ENCODE measurements around the gene TFAP2A. TPM values are rescaled to one million over a fixed set of nuclear protein-coding genes. Genes with fewer than 3 reads are reported as not detected.

TFAP2A gene
- total RNA-seq, 1 donor from 2014 or later = 45.2 TPM

DNA sequence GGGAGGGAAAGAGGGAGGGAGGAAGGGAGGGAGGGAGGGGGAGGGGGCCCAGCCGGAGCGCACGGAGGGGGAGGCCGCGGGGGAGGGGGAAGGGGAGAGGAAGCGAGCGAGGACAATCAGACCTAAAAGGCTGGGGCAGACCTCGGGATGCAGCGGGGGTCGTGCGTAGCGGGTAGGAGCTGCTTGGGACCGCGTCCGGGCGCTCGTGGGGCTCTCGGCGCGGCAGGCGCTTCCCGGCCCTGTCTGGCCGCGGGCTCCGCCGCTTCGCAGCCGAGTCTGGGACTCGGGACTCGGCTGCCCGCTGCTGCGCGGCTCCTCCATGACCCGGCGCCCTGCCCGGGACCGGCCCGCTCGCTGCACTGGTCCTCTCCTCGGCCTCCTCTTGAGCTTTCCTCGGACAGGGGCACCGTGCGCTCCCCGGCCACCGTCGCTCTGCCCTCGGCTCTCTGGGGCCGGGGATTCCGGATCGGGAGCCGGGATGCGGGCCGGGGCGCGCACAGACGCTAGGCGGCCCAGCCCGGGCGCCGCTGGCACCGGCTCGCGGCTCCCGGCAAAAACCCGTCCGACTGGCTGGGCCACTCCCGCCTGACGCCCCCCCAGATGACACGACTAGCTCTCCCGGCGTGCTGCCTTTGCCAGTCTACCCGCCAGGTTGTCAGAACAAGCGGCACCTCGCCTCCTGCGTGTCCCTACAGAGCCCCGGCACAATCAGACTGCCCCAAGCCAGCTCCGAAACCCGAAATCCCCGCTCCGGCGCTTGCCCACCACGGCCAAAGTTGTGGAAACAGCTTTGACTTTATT is 2.2 kb downstream of the TFAP2A start:
- DNase-seq (ENCODE audit: low spot score) = peak; percentile 86

DNA sequence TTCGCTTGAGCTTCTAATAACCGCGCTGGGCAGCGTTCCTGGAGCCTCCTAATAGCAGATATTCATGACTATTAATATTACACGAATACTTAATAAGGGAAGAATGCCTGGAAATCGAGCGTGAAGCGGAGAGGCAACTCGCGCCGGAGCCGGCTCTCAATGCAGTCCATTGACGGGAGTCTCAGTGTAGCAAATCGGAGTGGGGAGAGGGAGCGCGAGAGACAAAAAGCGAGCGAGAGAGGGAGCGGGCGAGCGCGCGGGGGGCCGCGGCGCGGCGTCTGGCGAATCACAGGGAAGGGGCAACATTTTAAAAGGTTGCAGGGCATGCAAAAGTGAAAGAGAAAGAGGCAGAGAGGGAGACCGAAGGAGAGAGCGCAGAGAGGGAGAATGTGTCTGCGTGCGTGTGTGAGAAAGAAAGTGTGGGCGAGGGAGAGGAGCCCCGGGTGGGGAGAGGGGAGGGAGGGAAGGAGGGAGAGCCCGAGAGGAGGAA is 2.9 kb downstream of the TFAP2A start:
- peak; percentile 84 for DNase-seq (ENCODE audit: low spot score)

DNA sequence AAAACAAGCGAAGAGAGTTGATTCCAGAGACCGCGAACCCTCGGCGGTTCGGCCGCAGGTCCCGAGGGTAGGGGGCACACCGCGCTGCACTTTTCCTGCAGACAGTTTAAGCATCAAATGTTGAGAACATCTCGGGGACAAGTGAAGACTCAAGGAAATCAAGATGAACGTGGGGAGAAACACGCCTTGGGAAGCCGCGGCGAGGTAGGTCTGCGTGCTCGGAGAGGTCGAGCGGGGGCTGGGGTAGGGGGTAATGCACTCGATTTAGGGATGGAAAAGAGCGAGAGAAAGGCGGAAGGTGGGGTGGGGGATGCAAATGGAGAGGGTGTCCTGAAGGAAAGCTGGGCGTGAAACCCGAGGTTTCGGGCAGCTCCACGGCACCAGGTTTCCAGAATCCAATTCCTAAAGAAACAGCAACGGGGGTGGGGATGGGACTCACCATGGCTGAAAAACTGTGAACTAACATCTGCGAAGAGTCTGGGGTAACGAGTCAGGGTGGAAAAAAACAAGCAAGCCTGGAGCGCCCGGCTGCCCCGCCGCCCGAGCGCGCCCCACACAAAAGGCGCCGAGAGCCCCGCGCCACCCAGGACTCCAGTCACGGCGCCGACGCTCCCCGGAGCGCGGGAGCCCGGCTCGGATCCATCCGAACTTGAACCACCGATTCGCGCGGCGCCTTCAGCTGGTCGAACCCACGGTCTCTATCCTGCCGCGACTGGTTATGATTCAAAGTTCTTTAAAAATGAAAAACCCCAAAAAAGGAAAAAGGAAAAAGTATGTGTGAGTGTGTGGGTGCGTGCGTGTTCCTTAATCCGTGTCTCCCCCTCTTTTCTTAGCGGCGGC is 3.5 kb downstream of the TFAP2A start:
- DNase-seq (ENCODE audit: low spot score) = no peak

DNA sequence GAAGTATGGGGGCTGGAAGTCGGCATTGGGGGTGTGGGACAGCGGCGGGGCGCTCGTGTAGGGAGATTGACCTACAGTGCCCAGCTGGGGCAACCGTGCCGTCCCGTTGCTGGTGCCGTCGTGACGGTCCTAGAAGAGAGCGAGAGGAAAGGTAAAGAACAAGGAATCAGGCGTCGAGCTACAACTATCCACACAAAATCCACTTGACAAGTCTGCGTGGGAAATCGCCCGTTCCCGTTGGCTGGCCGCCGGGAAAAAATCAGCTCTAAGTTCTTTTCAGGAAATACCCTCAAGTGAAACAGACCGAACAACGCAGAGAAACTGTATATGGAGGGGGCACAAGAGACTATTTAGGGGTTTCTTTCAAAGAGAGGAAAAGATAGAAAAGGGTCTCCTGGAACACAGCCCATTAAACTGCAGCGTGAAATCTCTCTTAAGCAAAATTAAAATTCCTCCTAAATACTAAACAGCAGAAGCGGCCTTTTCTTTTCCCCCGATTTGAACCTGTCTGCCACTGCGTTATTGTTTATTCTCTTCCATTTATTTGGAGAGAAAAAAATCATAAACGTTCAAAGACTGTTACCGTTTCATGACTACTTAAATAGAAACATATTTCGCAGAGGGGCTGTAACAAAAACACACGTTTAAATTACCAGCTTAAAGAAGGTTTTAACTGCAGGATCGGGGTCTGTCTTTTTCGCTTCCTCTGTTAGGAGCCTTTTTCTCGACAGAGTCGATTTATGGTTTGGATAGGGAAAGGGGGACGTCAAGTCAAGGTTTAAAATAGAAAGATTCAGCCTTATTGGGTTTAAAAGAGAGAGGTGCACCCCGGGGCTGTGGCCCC is 4.4 kb downstream of the TFAP2A start:
- no peak for DNase-seq (ENCODE audit: low spot score)

DNA sequence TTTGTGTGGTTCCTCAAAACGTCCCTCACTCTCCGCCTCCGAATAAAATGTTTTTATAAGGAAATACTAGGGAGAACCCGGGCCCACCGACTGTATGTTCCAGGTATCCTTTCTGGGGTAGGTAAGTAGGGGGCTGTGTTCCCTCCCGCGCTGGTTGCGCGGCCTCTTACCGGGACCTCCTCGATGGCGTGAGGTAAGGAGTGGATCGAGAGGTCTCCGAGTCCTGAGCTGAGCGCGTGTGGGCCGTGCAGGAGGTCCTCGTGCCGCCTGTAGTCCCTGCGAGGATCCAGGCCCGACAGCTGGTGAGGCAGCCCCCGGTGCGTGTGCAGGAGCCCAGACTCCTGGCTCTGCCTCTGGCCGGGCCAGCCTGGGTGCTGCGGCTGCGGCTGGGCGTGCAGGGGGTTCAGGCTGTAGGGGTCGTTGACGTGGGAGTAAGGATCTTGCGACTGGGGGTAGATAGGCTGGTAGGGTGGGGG is 5.1 kb downstream of the TFAP2A start:
- DNase-seq (ENCODE audit: low spot score) = no peak

DNA sequence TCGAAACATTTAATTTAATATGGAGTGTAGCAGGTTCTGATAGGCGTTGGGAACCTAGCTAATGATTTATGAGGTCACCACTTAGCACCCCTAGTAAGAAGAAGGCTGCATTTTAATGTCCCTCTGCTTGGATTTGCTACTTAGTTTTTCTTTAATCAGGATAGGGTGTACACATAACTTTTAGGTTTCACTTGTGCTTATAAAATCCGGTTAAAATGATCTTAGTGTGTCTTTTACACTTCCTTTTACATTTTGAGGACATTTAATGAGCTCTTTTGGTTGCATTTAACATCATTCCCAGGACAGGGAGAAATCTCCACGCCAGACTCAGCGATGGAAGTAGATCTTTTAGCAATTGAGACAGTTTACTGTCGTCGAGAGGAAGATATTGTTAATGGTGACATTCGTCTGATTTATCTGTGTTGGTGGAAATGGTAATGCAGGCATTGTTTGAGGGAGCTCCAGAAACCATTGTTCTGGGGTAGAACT is 5.6 kb downstream of the TFAP2A start:
- no peak for DNase-seq (ENCODE audit: low spot score)

DNA sequence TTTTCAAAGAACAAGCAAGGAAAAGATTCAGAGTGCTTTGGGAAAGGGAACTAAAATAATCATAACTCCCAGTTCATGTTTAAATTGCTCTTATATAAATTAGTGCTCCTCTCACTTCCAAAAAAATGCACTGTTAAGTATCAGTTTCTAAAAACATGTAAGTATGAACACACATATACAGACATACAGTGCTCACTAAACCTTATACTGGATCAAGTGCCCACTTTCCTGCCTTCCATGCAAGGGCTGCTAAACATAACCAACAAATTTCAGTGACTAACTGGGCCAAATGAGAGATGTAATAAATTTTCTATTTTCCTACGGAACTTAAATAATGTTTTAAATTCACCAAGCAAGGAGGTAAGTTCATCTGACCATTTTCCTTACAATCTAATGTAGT is 6.4 kb downstream of the TFAP2A start:
- no peak for DNase-seq (ENCODE audit: low spot score)

DNA sequence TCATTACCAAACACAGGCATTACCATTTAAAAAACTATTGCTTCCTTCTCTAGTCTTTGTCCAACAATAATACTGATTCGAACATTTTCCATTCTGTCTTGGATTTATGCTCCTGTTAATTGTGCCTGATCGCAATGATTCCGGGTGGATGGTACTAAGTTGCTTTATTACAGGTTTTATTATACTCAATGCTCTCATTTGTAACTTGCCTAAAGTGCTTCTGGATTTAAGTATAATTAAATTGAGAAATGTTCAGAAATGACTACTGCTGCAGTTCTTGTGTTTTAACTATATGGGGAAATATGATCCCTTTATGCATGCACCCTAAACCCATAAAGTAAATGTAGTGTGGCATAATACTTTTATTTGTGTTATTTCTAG is 7.2 kb downstream of the TFAP2A start:
- no peak for DNase-seq (ENCODE audit: low spot score)

DNA sequence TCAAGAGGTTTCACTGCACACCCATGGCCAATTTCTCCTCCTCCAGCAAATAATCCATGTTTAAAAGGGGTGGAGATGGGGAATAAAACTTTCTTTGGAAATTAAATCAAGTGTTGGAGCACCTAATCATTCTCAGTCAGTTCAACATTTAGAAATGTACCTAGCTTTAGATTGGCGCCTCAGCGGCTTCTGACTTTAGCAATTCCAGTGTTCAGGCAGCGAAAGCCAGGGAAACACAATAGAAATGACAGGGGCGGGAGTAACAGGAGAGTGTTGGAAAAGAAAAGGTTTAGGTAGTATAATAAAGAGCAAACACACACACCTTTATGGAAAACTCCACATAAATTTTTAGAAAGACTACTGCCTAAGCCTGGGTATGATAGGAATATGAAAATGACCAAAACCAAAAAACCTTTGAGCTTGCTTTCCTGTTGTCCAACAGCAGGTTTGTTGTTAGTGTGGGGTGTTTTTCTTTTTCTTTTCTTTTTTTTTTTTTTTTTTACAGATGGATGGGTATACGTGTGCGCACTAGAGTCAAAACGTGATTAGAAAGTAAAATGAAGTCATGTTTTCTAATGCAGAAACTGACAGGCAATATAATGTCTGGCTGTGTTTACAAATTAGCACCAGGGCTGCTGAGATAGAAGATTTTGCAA is 7.7 kb downstream of the TFAP2A start:
- DNase-seq (ENCODE audit: low spot score) = no peak

DNA sequence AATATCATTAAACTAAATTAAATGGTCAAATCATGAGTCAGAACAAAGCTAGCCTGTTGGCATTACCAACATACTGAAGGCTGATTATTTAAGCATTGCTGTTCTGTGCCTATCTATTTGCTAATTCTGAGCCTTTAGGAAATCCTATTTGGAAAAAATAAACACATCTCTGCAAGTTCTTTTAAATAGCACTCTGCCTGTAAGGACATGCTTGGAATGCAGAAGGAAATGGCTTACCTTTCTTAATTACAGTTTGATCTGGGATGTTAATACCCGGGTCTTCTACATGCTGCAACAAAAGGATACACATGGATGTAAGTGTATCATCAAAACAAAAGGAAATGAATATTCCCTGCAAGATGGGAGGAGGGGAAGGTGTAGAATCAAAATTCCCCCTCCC is 8.3 kb downstream of the TFAP2A start:
- no peak for DNase-seq (ENCODE audit: low spot score)

DNA sequence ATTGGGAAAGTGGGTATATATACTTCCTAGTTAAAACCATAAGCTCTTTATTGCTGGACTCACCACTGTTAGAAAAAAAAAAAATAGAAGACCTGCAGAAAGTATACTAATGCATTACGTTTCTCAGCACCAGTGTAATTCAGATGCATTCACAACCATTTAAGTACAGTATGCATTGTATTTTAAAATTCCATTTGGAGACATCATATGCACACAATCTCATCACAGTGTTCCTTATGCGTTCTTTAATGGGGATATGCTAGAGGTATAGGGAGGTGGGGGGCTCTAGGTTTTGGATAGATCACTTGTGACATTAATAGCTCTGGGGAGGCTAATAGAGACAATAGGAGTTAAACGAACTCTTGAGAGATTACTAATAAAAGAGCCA is 9.4 kb downstream of the TFAP2A start:
- no peak for DNase-seq (ENCODE audit: low spot score)

DNA sequence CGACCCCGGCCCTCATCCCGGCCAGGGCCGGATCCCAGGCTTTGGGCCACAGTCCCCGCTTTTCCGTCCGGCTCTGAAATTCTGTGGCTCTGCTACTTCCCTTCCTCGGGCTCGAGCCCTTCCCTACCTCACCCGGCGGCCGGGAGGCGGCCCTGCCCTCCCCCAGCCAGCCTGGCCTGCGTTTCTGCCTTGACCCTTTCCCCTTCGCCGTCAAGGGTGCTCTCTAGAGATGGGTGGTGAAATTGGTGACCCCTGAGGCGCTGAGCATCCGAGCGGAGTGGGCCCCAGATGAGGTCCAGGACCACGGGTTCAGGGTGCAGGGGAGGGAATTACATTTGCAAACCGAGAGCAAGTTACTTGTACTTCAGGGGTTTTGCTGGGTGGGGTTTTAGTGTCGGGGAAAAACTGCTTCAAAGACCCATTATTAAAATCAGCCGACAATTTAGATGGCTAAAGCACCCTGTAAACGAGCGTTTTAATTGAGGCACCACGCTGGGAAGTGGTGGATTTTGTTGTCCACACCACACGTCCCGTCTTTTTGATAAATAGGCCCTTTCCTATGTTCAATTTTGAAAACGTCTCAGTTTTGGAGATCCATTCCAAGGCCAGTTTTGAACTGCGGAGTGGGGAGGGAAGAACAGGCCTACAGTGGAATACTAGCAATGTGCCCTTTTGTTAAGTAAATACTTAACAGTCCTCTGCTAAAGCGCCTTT is 9.9 kb downstream of the TFAP2A start:
- no peak for DNase-seq (ENCODE audit: low spot score)

DNA sequence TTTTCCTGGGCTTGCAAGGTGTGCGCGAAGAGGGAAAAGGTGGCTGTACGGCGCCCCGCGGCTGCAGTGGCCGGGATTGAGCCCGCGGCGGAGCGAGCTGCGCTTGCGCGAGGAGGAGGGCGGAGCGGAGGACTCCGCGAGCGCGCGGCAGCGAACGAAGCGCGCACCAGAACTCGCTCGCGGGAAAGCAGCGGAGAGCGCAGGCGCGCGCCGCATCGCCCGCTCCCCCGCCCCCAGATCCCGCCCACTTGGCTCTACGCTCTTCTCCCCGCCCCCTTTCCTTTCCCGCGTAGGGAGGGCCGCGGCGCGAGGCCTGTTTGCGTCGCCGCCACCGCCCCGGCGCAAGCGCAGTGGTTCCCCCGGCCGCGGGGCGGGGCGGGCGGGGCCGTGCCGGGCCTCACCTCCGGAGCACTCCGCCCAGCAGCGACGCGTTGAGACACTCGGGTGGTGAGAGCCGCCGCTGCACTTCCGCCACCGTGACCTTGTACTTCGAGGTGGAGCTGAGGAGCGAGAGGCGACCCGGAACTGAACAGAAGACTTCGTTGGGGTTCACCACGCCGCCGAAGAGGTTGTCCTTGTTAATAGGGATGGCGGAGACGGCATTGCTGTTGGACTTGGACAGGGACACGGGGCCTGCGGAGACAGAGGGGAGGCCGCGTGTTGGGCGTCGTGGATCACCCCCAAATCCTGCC is 10.6 kb downstream of the TFAP2A start:
- peak; percentile 93 for DNase-seq (ENCODE audit: low spot score)

DNA sequence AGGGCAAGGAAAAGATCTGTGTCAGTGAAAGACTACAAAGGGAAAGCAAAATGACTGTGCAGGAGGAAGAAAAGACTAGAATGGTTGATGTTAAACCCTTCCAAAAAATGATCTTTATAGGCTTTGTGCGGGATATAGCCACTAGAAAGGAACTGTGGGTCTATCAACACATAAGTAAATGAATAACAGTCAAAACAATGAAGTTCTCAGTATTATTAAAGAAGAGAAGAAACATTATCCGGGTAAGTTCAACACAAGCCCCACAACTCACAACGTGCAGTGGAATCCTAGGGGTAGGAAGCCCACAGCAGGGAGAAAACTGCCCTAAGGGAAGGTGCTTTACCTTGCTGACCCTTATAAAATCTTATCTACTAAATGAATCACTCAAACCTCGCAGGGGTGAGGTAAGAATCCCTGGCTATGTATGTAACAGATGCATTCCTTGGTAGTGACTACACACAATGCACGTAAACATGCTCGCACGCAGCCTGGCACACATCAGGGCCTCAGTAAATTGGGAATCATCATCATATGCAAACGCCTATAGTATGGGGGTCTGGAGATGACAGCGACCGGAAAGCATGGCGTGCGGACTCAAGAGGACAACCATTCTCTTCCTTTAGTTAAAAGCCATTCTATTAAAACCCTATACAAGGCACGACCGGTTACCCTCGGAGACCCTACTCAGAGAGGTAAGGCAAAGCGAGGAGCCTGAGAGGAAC is 11.3 kb downstream of the TFAP2A start:
- no peak for DNase-seq (ENCODE audit: low spot score)

DNA sequence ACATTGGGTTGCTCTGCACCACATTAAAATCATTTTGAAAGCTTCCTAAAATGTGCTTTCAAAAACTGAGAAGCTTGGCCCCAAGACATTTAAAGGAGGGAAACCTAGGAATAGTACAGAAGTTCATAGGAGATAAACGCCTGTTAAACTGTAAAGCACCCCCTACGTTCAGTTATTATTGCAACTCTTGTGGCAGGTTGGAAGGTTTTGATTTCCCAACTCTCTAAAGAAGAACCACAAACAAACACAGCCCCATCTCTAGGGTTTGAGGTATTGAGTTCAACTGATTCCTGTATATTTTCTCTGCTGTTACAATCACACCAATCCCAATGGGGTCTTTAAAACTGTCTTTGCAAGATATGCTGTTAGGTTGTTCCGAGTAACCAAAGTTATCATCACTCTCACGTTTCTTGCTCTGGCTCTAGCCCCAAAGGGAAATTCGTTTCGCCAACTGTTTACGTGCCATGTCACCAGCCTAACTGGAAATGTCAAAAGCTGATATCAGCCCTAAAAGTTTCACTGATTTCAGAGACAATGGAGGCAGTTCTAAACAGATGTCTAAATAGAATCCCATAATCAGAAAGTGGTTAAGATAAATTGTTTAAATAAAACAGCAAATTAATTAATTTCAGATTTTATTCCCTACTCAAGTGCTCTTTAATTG is 12.1 kb downstream of the TFAP2A start:
- DNase-seq (ENCODE audit: low spot score) = no peak

DNA sequence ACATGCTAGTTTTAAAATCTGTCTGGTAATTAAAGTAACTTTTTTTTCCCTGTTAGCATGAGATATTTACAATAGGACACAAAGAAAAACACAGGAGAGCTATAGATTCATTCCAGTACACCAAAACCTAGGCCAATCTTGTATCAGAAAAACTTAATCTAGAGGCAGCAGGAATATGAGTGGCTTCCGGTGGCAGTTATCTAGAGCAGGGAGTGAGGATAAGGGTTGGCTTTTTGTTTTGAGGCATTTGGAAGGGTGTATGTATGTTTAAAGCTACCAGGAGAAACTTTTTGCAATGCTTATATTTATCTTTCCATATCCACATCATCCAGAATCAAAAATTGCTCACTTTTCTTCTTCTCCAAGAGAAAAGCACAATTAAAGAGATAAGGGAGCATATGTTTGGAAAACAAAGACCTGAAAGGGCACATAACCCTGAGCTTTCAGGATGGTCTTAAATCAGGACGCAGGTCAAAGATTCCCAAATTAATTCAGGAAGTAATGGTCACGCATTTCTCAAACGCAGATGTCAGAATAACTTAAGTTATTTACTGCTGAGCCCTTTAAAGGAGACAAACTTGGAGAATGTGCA is 13.1 kb downstream of the TFAP2A start:
- DNase-seq (ENCODE audit: low spot score) = no peak

DNA sequence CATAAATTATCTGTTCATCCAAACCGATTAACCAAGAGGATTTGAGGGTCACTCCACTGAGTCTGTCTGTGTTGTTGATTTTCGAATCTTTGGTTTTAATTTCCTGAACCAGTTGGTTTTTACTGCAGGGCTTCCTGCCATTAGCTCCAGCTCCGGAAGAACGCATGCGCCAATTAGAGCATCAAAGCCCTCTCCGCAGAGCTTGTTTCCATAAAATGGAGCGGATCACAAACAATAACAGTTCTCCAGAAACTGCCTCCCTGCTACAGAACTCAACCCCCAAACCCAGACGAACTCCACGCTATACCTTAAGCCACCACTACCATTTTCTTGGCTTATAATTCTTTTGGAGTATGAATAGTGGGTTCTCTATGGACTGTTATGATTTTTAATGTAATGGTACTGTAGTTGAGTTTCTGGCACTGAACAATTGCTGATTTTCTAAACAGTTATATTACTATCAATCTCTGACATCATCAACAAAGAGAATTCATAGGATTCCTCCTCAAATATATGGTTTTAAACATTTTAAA is 13.8 kb downstream of the TFAP2A start:
- DNase-seq (ENCODE audit: low spot score) = no peak

DNA sequence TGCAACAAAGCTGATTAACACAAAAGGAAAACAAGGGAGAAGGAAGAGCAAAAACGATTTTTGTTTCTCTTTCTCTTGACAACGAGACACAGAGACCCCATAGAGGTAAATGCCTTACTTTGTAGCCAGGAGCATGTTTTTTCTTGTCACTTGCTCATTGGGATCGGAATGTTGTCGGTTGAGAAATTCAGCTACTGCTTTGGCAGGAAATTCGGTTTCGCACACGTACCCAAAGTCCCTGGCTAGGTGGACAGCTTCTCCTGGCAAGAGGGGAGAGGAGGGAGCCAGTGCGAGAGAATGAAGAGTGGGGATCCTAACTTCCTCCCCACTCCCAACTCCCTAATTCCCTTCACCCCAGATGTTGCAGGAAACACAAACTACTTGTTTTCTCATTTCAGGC is 14.5 kb downstream of the TFAP2A start:
- DNase-seq (ENCODE audit: low spot score) = peak; percentile 59
